ENCODE measurements around the gene TMEM87B.

- no peak for TF ChIP-seq CTCF (IDR thresholded peaks at IDR 0.05)
- TF ChIP-seq POLR2A (IDR thresholded peaks at IDR 0.05) = no peak
Observed at GRCh38 chr2:112150851-112151250, 95.8 kb downstream of the TMEM87B start.
